Gastrocnemius medialis (tissue), 4 donors: ENCODE results near the gene LMAN2L.

Experiments
- CTCF ChIP-seq, 5 experiments: fragments of 450-650 bp in 3 of 5; fragments of 200-600 bp in 2 of 5; sonication (generic) in 2 of 5; IDR thresholded peaks in 4 of 5; conservative IDR thresholded peaks in 1 of 5; 1 replicate in 4 of 5; 2 replicates in 1 of 5; pipeline ENCODE4 v1.5.1; 2016 to 2019; ENCODE audit warnings: antibody characterized with exemption in 5 of 5, mild to moderate bottlenecking in 3 of 5, moderate library complexity in 3 of 5
- POLR2A ChIP-seq, 2 donors: fragments of 450-650 bp; IDR thresholded peaks; one replicate each; pipeline ENCODE4 v1.6.1; 2017; ENCODE audit warnings: antibody characterized with exemption in 2 of 2, mild to moderate bottlenecking in 2 of 2, moderate library complexity in 2 of 2

GRCh38 chr2:96690306-96691021 lies 49.4 kb downstream of the LMAN2L start:
- TF ChIP-seq POLR2A (IDR thresholded peaks at IDR 0.05) (no peak), CTCF (IDR thresholded peaks at IDR 0.05 in 4 of 5, conservative IDR thresholded peaks at IDR 0.05 in 1 of 5) (no peak)
